Naive thymus-derived CD4-positive, alpha-beta T cell (primary cell): ENCODE data around the gene U2AF2. TPM values are rescaled to one million over a fixed set of nuclear protein-coding genes. Genes with fewer than 3 reads are reported as not detected.

Source experiments
- ATAC-seq: fragments of 150-1000 bp; cut with Tn5 transposase; 2 replicates; pipeline ENCODE4 v1.10.0; 2021; ENCODE audit warnings: mild to moderate bottlenecking, moderate library complexity
- CTCF ChIA-PET: fragments of 350-600 bp; sonication (Branson Sonifier 250); formaldehyde crosslinking; loops from one replicate; lab custom pipeline; 2021; ENCODE audit warnings: antibody characterized with exemption; lab: Charles Lee
- POLR2A ChIA-PET: fragments of 350-600 bp; sonication (Branson Sonifier 250); formaldehyde crosslinking; loops from one replicate; lab custom pipeline; 2021; ENCODE audit warnings: antibody characterized with exemption, inconsistent platforms; lab: Charles Lee
- DNase-seq, 9 donors: peaks; one replicate each; pipeline versions ENCODE4 v3.0.0 to v3.0.0-alpha.2; 2020 to 2022; ENCODE audit warnings: mixed read lengths in 1 of 9
- H3K27ac ChIP-seq: one replicate; pipeline ENCODE4 v1.7.0; 2013; ENCODE audit warnings: mild to moderate bottlenecking, low read depth, low read length, moderate library complexity
- H3K27me3 ChIP-seq, 2 donors: one replicate each; pipeline ENCODE4 v1.7.0; 2013; ENCODE audit warnings: low read length in 2 of 2, mild to moderate bottlenecking in 2 of 2, moderate library complexity in 2 of 2; ENCODE audit not compliant: control insufficient read depth in 2 of 2, insufficient read depth in 2 of 2
- H3K36me3 ChIP-seq, 3 experiments: 1 replicate in 2 of 3; 2 replicates in 1 of 3; pipeline ENCODE4 v1.7.0; 2013; ENCODE audit warnings: low read length in 3 of 3, mild to moderate bottlenecking in 3 of 3, moderate library complexity in 1 of 3; ENCODE audit not compliant: insufficient read depth in 3 of 3, control insufficient read depth in 2 of 3
- H3K4me1 ChIP-seq, 2 donors: one replicate each; pipeline ENCODE4 v1.7.0; 2013; ENCODE audit warnings: low read length in 2 of 2, mild to moderate bottlenecking in 2 of 2, moderate library complexity in 1 of 2; ENCODE audit not compliant: control insufficient read depth in 2 of 2, insufficient read depth in 2 of 2
- H3K4me3 ChIP-seq: 2 replicates; pipeline ENCODE4 v1.7.0; 2013; ENCODE audit warnings: mild to moderate bottlenecking, low read length
- H3K9me3 ChIP-seq, 3 experiments: 1 replicate in 2 of 3; 2 replicates in 1 of 3; pipeline ENCODE4 v1.7.0; 2013; ENCODE audit warnings: low read length in 3 of 3; ENCODE audit not compliant: control insufficient read depth in 2 of 3
- H3K27ac Mint-ChIP-seq, 9 donors: one replicate each; pipeline ENCODE4 v1.8.0; 2020 to 2022; ENCODE audit warnings: mixed read lengths in 9 of 9, mild to moderate bottlenecking in 8 of 9, moderate library complexity in 5 of 9, inconsistent platforms in 2 of 9
- H3K27me3 Mint-ChIP-seq, 5 donors: one replicate each; pipeline ENCODE4 v1.8.0; 2021 to 2022; ENCODE audit warnings: mixed read lengths in 5 of 5, mild to moderate bottlenecking in 1 of 5
- H3K36me3 Mint-ChIP-seq, 5 donors: one replicate each; pipeline ENCODE4 v1.8.0; 2020 to 2022; ENCODE audit warnings: mixed read lengths in 5 of 5, mild to moderate bottlenecking in 3 of 5, inconsistent platforms in 1 of 5
- H3K4me1 Mint-ChIP-seq, 7 donors: one replicate each; pipeline ENCODE4 v1.8.0; 2020 to 2022; ENCODE audit warnings: mixed read lengths in 7 of 7, mild to moderate bottlenecking in 3 of 7, inconsistent platforms in 1 of 7
- H3K4me3 Mint-ChIP-seq, 10 donors: one replicate each; pipeline ENCODE4 v1.8.0; 2020 to 2022; ENCODE audit warnings: mild to moderate bottlenecking in 10 of 10, mixed read lengths in 10 of 10, moderate library complexity in 6 of 10, inconsistent platforms in 2 of 10
- H3K9me3 Mint-ChIP-seq, 11 donors: one replicate each; pipeline ENCODE4 v1.8.0; 2020 to 2022; ENCODE audit warnings: mixed read lengths in 11 of 11, mild to moderate bottlenecking in 4 of 11, inconsistent platforms in 1 of 11, moderate library complexity in 1 of 11
- intact Hi-C, 2 donors: fragments of 100-400 bp; cut with micrococcal nuclease; formaldehyde crosslinking; loops; one replicate each; pipeline ENCODE4 v1.15.1; 2023
- polyA plus RNA-seq, 2 donors: library from polyadenylated mRNA; unstranded; fragments of 300-500 nt; fragmentation: Illumina TruSeq; gene quantifications; one replicate each; pipeline ENCODE4 v1.2.3, GENCODE V29; 2021
- total RNA-seq, 6 experiments: library from RNA in 5 of 6; stranded (reverse) in 5 of 6; gene quantifications; 1 replicate in 5 of 6; 2 replicates in 1 of 6; pipeline ENCODE4 v1.2.3 and lab custom pipeline; 2021 to 2026

Gene U2AF2
- total and polyA plus RNA-seq, 7 experiments from 2014 or later = 5.7 to 284 (median 256) TPM

DNA sequence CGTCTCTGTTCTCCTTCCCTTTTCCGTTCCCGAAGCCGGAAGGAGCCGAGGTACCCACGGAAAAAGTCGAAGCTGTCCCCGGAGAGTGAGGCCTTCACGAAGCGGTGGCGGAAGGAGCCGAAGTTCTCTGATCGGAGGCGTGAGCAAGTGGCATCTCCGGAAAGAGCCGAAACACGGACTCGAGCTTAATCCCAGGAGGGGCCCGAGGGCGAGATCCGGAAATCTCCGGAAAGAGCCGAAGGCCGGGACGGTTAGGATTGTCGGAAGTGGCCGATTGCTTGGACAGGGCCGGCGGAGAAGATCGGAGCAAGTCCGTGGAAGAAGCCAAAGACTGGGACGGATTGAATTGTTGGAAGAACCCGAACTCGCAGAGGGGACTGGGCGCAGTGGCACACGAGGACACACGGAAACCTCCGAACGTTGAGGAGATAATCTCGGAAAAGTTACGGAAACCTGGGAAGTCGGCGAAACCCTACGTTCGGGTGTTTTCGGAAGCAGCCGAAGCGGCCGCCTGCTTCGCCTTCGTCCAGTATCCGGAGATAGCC is 440 bp upstream of the U2AF2 start:
- Histone ChIP-seq H3K27me3 (no peaks in the 10 kb centered on the region), H3K4me3 (peak overlapping the region; percentile 98), H3K9me3 (no peaks in the 10 kb centered on the region), H3K27ac (peak overlapping the region; percentile 99), H3K4me1 (peaks cover 31 to 36% of the 10 kb centered on the region in 2 donors), H3K36me3 (peaks cover under 1 to 18% (median 6%) of the 10 kb centered on the region in 3 experiments)
- peaks cover 0 to 10% (median 0%) of the 10 kb centered on the region in 11 donors for H3K9me3 Mint-ChIP-seq
- ATAC-seq = peak; percentile 83
- H3K36me3 Mint-ChIP-seq = peaks cover 0 to 20% (median 4%) of the 10 kb centered on the region in 5 donors
- H3K27ac Mint-ChIP-seq = peak overlapping the region; percentile 95 to 100 (median 99)
- intact Hi-C loops = loop anchor here (1.0 to 10.0 kb wide), 16 partner anchors 11 to 1490 kb away; partner anchors contain the start of genes FIZ1 (in 2 of the 2), PPP1R12C (in 2 of the 2), PPP6R1 (in 2 of the 2) and RPL28 (in 2 of the 2)
- ChIA-PET CTCF (interaction anchor here (0.7 to 1.4 kb wide), 7 partner anchors 12 to 537 kb away, joined by 3 to 10 read pairs (median 5); partner anchors contain the start of genes FIZ1, PPP1R12C and ZNF581), POLR2A (interaction anchor here (0.5 to 1.7 kb wide), 39 partner anchors 9 to 1517 kb away, joined by 3 to 25 read pairs (median 4); partner anchors contain the start of genes CNOT3, FIZ1, HSPBP1 and ISOC2)
- H3K27me3 Mint-ChIP-seq = peaks cover 0 to 2% (median 0%) of the 10 kb centered on the region in 5 donors
- peak; percentile 90 to 100 (median 99) for DNase-seq
- H3K4me1 Mint-ChIP-seq = peaks cover 33 to 55% (median 40%) of the 10 kb centered on the region in 7 donors
- peak overlapping the region; percentile 83 to 99 (median 96) for H3K4me3 Mint-ChIP-seq

DNA sequence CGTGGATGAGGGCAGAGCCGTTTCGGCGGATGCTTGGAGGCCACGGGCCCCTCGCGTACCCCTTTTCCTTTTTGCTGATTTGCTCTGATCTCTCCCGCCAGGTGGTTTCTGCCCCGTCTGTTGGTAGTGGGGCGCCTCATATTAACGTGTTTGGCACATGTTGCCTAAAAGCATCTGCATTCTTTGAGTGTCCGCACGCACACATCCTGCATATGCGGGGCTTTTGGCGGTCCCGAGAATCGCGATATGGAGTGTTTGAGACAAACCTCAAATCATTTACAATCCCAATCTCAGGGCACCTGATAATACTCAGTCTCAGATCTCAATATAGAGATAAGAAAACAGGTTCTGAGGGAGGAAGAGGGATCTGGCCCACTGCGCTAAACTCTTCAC is 809 bp downstream of the U2AF2 start:
- H3K4me3 ChIP-seq = peak overlapping the region; percentile 96
- peak overlapping the region; percentile 83 to 99 (median 96) for H3K4me3 Mint-ChIP-seq
- intact Hi-C loops = loop anchor here (1.0 to 10.0 kb wide), 6 partner anchors 20 to 1788 kb away; partner anchors contain the start of genes EPN1 (in 2 of the 2), KMT5C (in 1 of the 2), MYADM (in 1 of the 2) and ZNF784 (in 1 of the 2)
- DNase-seq = no peak
- peaks cover 0 to 15% (median 9%) of the 10 kb centered on the region in 5 donors for H3K36me3 Mint-ChIP-seq
- H3K27ac Mint-ChIP-seq = peak overlapping the region; percentile 95 to 100 (median 99)
- no peak for ATAC-seq
- H3K36me3 ChIP-seq = peaks cover 8 to 31% (median 18%) of the 10 kb centered on the region in 3 experiments
- peaks cover 0 to 2% (median 0%) of the 10 kb centered on the region in 5 donors for H3K27me3 Mint-ChIP-seq
- peaks cover 0 to 10% (median 0%) of the 10 kb centered on the region in 11 donors for H3K9me3 Mint-ChIP-seq
- CTCF ChIA-PET = interaction anchor here (0.7 kb wide), 1 partner anchor 29 kb away, joined by 3 read pairs; no protein-coding TSS in a partner anchor
- H3K27me3 ChIP-seq = no peaks in the 10 kb centered on the region
- POLR2A ChIA-PET = interaction anchor here (0.8 to 1.8 kb wide), 5 partner anchors 12 to 178 kb away, joined by 3 to 5 read pairs (median 4); partner anchors contain the start of gene ZNF784
- no peaks in the 10 kb centered on the region for H3K9me3 ChIP-seq
- H3K27ac ChIP-seq = peak overlapping the region; percentile 99
- peaks cover 31 to 43% of the 10 kb centered on the region in 2 donors for H3K4me1 ChIP-seq
- peaks cover 33 to 51% (median 38%) of the 10 kb centered on the region in 7 donors for H3K4me1 Mint-ChIP-seq

DNA sequence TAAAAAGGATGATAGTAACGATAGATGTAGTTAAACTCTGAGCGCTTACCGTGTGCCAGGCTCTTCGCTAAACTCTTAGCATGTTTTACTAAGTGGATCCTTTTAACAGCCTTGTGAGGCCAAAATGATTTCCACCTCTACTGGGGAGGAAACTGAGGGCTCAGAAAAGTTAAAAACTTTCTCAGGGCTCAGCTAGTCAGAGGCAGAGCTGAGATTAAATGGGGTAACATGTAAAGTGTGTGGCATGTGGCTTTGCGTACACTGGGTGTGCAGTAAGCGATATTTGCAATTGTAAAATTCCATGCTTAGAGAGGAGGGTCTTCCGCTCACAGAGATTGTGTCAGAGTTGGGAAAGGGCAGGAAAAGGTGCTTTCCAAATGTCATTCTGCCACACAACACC is 1.7 kb downstream of the U2AF2 start:
- intact Hi-C loops = loop anchor here (5.0 to 10.0 kb wide), 3 partner anchors 658 to 1789 kb away; partner anchors contain the start of genes MYADM (in 1 of the 2) and ZSCAN5A (in 1 of the 2)
- CTCF ChIA-PET = interaction anchor here (0.7 to 2.4 kb wide), 3 partner anchors 15 to 30 kb away, joined by 3 to 7 read pairs (median 5); no protein-coding TSS in a partner anchor
- Mint-ChIP-seq H3K36me3 (peaks cover 0 to 18% (median 9%) of the 10 kb centered on the region in 5 donors), H3K9me3 (peaks cover 0 to 10% (median 0%) of the 10 kb centered on the region in 11 donors), H3K4me3 (peak overlapping the region; percentile 83 to 99 (median 96)), H3K27ac (peak overlapping the region; percentile 13 to 100 (median 99)), H3K27me3 (peaks cover 0 to 2% (median 0%) of the 10 kb centered on the region in 5 donors), H3K4me1 (peaks cover 29 to 53% (median 38%) of the 10 kb centered on the region in 7 donors)
- no peak for ATAC-seq
- Histone ChIP-seq H3K9me3 (no peaks in the 10 kb centered on the region), H3K4me1 (peaks cover 31 to 44% of the 10 kb centered on the region in 2 donors), H3K36me3 (peaks cover 17 to 40% (median 27%) of the 10 kb centered on the region in 3 experiments), H3K27me3 (no peaks in the 10 kb centered on the region), H3K4me3 (peak overlapping the region; percentile 96), H3K27ac (peak overlapping the region; percentile 99)
- POLR2A ChIA-PET = interaction anchor here (0.6 to 1.8 kb wide), 7 partner anchors 9 to 179 kb away, joined by 3 to 5 read pairs (median 4); partner anchors contain the start of genes CCDC106 and ZNF784
- DNase-seq = no peak

DNA sequence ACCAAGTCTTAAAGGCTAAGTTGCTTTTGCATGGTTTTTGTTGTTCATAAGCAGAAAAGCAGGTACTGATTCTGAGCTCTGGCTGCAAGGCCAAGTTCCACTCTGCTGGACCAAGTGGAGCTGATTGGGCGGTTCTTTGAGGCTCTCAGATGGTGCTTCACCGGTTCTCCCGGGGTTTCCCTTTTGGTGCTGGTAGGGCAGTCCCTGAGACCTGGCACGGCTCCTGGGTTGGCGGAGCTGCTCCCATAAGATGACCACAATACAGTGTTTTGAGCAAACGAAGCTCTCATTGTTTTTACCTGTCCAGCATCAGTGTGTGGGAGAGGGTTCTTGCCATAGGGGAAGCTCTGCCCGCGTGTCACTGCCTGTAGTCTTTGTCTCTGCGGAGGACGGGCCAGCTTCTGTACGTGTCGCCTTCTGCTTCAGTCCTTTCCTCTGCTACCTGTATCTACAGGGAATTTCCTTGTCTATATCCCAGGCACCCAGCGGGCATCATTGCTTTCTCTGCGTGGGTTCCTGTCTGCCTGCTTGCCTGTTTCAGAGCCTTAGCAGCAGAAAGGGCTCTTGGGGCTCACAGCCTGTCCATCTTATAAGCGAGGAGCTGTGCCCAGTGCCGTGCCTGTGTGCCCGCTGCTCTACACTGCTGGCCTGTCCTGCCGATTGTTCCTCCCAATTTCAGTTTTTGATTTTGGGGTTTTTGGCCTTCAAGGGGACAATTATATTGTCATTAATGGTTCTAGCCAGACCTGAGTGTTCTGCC is 2.3 kb downstream of the U2AF2 start:
- H3K9me3 Mint-ChIP-seq = peaks cover 0 to 10% (median 0%) of the 10 kb centered on the region in 11 donors
- peak overlapping the region; percentile 73 to 99 (median 94) for H3K4me3 Mint-ChIP-seq
- no peaks in the 10 kb centered on the region for H3K27me3 ChIP-seq
- ChIA-PET POLR2A (interaction anchor here (0.6 to 1.8 kb wide), 7 partner anchors 11 to 1459 kb away, joined by 3 to 5 read pairs (median 5); partner anchors contain the start of gene ZNF784), CTCF (interaction anchor here (1.4 to 2.4 kb wide), 2 partner anchors 14 to 16 kb away, joined by 5 to 7 read pairs; no protein-coding TSS in a partner anchor)
- peak overlapping the region; percentile 99 for H3K27ac ChIP-seq
- DNase-seq = no peak
- peak overlapping the region; percentile 96 for H3K4me3 ChIP-seq
- H3K4me1 ChIP-seq = peaks cover 31 to 48% of the 10 kb centered on the region in 2 donors
- intact Hi-C loops = loop anchor here (5.0 to 10.0 kb wide), 3 partner anchors 658 to 1790 kb away; partner anchors contain the start of genes MYADM (in 1 of the 2) and ZSCAN5A (in 1 of the 2)
- H3K4me1 Mint-ChIP-seq = peaks cover 35 to 59% (median 42%) of the 10 kb centered on the region in 7 donors
- H3K36me3 ChIP-seq = peaks cover 19 to 46% (median 33%) of the 10 kb centered on the region in 3 experiments
- ATAC-seq = no peak
- no peaks in the 10 kb centered on the region for H3K9me3 ChIP-seq
- H3K27ac Mint-ChIP-seq = peak overlapping the region; percentile 38 to 100 (median 62)
- peaks cover 0 to 2% (median 0%) of the 10 kb centered on the region in 5 donors for H3K27me3 Mint-ChIP-seq
- peaks cover 4 to 23% (median 14%) of the 10 kb centered on the region in 5 donors for H3K36me3 Mint-ChIP-seq

DNA sequence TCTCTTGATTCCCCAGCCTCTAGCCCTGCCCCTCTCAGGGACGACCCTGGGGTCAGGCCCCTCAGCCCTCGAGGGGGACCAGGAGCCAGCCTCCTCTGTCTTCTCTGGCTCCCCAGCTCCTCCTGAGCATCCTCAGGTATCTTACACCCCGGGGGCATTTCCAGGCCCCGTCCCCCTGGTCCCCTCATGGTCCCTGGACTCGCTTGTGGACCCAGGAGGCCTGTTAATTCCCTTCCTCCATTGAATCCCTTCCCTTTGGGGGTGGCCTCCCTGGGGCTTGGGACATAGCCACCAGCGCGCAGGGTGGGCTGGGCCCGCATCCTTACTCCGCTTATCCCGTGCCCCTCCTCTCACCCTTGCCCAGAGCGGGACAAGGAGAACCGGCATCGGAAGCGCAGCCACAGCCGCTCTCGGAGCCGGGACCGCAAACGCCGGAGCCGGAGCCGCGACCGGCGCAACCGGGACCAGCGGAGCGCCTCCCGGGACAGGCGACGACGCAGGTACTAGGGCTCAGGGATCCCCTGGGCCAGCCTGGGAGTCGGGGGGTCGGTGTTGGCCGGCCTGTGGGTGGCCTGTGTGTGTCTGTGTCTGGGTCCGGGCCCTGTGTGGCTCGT is 4.1 kb downstream of the U2AF2 start:
- peaks cover 12 to 32% (median 23%) of the 10 kb centered on the region in 5 donors for H3K36me3 Mint-ChIP-seq
- POLR2A ChIA-PET = interaction anchor here (1.3 kb wide), 2 partner anchors 32 to 1458 kb away, joined by 3 to 5 read pairs; no protein-coding TSS in a partner anchor
- H3K9me3 ChIP-seq = no peaks in the 10 kb centered on the region
- peaks cover 0 to 6% (median 0%) of the 10 kb centered on the region in 11 donors for H3K9me3 Mint-ChIP-seq
- H3K27me3 ChIP-seq = no peaks in the 10 kb centered on the region
- no peak for DNase-seq
- CTCF ChIA-PET = no interaction called here
- peaks cover 31 to 48% of the 10 kb centered on the region in 2 donors for H3K4me1 ChIP-seq
- H3K27ac Mint-ChIP-seq = peak overlapping the region in 5 of 9 donors; percentile 19 to 90 (median 52)
- peaks cover 36 to 64% (median 48%) of the 10 kb centered on the region in 3 experiments for H3K36me3 ChIP-seq
- H3K27ac ChIP-seq = peak overlapping the region; percentile 56
- intact Hi-C loops = loop anchor here (5.0 to 10.0 kb wide), 3 partner anchors 656 to 1792 kb away; partner anchors contain the start of genes MYADM (in 1 of the 2) and ZSCAN5A (in 1 of the 2)
- peaks cover 38 to 74% (median 51%) of the 10 kb centered on the region in 7 donors for H3K4me1 Mint-ChIP-seq
- peak overlapping the region in 6 of 10 donors; percentile 8 to 99 (median 68) for H3K4me3 Mint-ChIP-seq
- H3K27me3 Mint-ChIP-seq = no peaks in the 10 kb centered on the region
- H3K4me3 ChIP-seq = no peak overlapping the region
- ATAC-seq = no peak
